ENCODE measurements around the gene CCNE1. TPM values are rescaled to one million over a fixed set of nuclear protein-coding genes. Genes with fewer than 3 reads are reported as not detected.

Gene CCNE1
- total and polyA plus RNA-seq, 2 experiments from 2014 or later = 26.1 to 38.3 TPM

- Mint-ChIP-seq H3K9me3 (no peaks in the 10 kb centered on the region), H3K36me3 (ENCODE audit: low read depth) (no peaks in the 10 kb centered on the region), H3K27ac (no peak overlapping the region), H3K27me3 (ENCODE audit: insufficient read depth, low read depth, poor library complexity) (peaks cover 16% of the 10 kb centered on the region), H3K4me3 (no peak overlapping the region), H3K4me1 (peaks cover 7% of the 10 kb centered on the region; the same call in 1 of the 3 replicates)
- TF ChIP-seq ZNF462 (CRISPR knock-in tag; IDR thresholded peaks at IDR 0.05) (no peak), ETS1 (IDR thresholded peaks at IDR 0.05) (no peak), ZNF331 (CRISPR knock-in tag; IDR thresholded peaks at IDR 0.05; ENCODE audit: low read depth) (no peak), ZNF114 (CRISPR knock-in tag; IDR thresholded peaks at IDR 0.05) (no peak), JUNB (IDR thresholded peaks at IDR 0.05; ENCODE audit: unreplicated experiment) (no peak), POLR2AphosphoS5 (IDR thresholded peaks at IDR 0.05; ENCODE audit: low read depth) (no peak), CTCF (conservative IDR thresholded peaks at IDR 0.05; ENCODE audit: low read depth in 2 of 2) (no peak), CREB1 (CRISPR knock-in tag; IDR thresholded peaks at IDR 0.05; ENCODE audit: low read depth) (no peak), EZH2 (IDR thresholded peaks at IDR 0.05; ENCODE audit: low read depth, unreplicated experiment) (no peak), STAT1 (IDR thresholded peaks at IDR 0.05; ENCODE audit: unreplicated experiment) (no peak), NANOG (IDR thresholded peaks at IDR 0.05; ENCODE audit: borderline replicate concordance) (no peak)
- Histone ChIP-seq H3K36me3 (ENCODE audit: insufficient read depth) (no peaks in the 10 kb centered on the region), H4K20me1 (replicated peaks; ENCODE audit: insufficient read depth) (no peaks in the 10 kb centered on the region), H3K4me3 (no peak overlapping the region), H2AFZ (no peak overlapping the region), H3K27ac (ENCODE audit: low read depth) (no peak overlapping the region), H3K79me2 (replicated peaks; ENCODE audit: insufficient read depth) (no peaks in the 10 kb centered on the region), H3K27me3 (ENCODE audit: insufficient read depth) (no peaks in the 10 kb centered on the region), H3F3A (replicated peaks; ENCODE audit: low read depth) (no peaks in the 10 kb centered on the region), H3K4me2 (no peak overlapping the region), H3K9me2 (ENCODE audit: insufficient read depth) (no peaks in the 10 kb centered on the region), H3K4me1 (ENCODE audit: insufficient read depth) (no peaks in the 10 kb centered on the region)
- ATAC-seq (no peak), DNase-seq (ENCODE audit: low spot score) (no peak)
Observed at GRCh38 chr19:29767039-29767735, 44.6 kb upstream of the CCNE1 start.
